Activated naive CD8-positive, alpha-beta T cell treated with anti-CD3 and anti-CD28 coated beads, Interleukin-2, amount 50 U/mL, for 16 hours (primary cell): Measurements from ENCODE around the gene ASIC3.
"Not testable (repeated sequence)": the region's sequence is repeated elsewhere in the genome, so short reads cannot be mapped to it uniquely, and the experiment has no call there.

Experiments used
- DNase-seq: peaks from one replicate; pipeline ENCODE4 v3.0.0-alpha.2; 2020; ENCODE audit warnings: low read depth, low spot score

The ASIC3 gene

DNA sequence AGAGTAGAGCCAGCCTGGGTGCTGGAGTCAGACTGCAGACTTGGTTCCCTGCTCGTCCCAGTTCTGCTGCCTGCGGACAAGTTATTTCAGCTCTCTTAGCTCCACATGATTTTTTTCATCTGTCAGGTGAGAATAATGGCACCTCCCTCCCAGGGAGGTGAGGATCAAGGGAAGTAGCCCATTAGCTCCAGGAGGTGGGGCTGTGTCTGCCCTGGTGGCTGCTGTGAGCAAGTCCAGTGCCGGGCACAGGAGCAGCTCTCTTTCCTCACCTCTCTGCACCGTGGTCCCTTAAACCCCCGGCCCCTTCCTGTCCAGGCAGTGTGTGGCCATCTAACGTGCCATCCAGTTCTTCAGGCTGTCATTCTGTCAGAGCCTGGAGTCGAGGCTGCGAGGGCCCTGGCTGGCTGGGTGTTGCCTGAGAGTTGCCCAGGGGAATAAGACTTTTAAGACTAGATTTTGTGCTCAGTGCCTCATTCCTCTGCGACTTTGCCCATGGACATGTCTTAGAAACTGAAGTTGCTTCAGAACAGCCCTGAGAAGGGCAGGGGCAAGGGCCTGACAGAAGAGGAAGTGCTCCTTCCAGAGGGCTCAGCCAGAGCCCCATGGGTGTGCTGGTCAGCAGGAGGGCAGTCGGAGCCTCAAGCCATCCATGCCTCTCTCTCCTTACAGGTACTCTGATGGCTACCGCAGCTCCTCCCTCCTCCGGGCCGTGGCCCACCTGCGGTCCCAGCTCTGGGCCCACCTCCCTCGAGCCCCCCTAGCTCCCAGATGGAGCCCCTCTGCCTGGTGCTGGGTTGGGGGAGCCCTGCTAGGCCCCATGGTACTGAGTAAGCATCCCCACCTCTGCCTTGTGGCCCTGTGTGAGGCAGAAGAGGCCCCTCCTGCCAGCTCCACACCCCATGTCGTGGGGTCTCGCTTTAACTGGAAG is 15.1 kb upstream of the ASIC3 start:
- DNase-seq: no peak

DNA sequence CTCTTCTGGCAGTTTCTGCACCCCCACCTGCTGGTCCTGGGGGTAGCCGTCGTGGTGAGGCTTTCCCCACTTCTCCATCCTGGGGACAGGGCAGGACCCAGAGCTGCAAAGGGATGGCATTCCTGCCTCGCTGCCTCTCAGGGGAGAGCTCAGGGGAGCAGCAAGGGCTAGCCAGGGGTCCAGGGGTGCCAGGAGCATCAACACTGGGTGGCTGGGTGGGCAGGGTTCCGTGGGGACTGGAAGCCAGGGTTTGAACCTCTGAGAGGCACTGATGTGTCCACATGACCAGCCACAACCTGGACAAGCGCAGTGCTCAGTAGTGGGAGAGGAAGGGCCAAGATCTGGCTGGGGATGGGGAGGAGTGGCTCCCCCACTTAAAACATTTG is 14.5 kb upstream of the ASIC3 start:
- no peak for DNase-seq

DNA sequence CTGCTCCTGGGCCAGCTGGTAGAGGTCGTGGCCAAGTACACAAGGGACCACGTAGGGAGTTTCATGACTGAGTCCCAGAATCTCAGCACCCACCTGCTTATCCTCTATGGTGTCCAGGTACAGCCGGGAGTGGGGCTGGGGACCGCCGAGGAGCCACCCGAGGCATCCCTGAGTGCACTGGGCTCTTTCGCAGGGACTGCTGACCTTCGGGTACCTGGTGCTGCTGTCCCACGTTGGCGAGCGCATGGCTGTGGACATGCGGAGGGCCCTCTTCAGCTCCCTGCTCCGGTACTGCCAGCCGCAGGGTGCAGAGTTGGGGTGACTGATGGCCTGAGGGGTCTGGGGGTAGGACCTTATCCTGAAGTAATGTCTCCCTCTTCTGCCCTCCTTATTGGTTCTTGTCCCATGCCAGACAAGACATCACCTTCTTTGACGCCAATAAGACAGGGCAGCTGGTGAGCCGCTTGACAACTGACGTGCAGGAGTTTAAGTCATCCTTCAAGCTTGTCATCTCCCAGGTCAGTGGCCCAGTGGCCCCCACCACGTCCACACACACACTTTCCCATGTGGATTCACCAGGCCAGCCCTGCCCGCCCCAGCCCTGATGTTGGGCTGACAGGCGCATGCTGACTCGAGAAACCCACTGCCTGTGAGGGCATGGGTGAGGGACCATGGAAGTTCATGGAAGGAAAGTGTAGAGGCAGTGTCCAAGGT is 13.9 kb upstream of the ASIC3 start:
- no peak for DNase-seq

DNA sequence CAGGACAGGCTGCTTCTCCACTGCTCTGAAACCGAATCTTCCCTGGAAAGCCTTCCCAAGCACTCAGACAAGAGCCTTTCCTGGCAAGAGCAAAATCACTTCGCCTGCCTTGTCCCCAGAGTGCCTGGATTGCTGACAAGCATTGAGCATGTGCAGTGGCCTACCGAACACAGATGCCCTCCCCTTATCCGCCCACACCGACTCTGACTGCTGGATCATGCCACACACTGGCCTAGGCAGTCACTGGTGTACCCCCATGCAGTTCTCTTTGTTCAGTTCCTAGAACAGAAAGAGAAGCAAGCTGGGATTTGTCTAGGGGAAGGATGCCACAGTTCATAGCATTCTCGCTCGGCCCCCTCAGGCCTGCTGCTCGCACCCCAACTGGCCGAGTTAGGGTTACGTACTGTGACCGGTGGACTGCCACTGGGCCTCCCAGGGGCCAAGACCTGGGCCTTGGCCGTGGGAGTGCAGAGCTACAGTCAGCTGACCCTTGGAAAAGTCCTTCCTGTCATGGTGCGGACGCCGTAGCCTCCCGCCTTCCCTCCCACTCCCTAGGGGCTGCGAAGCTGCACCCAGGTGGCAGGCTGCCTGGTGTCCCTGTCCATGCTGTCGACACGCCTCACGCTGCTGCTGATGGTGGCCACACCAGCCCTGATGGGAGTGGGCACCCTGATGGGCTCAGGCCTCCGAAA is 13.2 kb upstream of the ASIC3 start:
- DNase-seq: no peak

DNA sequence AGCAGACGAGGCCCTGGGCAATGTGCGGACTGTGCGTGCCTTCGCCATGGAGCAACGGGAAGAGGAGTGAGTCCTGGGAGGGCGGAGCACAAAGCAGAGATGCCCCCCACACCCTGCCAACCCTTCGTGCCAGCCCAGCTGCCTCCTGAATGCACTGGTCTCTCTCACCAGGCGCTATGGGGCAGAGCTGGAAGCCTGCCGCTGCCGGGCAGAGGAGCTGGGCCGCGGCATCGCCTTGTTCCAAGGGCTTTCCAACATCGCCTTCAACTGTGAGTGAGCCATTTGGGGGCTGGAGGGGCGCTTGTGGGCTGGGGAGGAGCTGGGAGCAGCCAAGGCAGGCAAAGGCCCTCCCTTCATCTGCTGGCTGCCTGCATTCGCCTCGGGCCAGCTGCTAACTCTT is 12.4 kb upstream of the ASIC3 start:
- no peak for DNase-seq

DNA sequence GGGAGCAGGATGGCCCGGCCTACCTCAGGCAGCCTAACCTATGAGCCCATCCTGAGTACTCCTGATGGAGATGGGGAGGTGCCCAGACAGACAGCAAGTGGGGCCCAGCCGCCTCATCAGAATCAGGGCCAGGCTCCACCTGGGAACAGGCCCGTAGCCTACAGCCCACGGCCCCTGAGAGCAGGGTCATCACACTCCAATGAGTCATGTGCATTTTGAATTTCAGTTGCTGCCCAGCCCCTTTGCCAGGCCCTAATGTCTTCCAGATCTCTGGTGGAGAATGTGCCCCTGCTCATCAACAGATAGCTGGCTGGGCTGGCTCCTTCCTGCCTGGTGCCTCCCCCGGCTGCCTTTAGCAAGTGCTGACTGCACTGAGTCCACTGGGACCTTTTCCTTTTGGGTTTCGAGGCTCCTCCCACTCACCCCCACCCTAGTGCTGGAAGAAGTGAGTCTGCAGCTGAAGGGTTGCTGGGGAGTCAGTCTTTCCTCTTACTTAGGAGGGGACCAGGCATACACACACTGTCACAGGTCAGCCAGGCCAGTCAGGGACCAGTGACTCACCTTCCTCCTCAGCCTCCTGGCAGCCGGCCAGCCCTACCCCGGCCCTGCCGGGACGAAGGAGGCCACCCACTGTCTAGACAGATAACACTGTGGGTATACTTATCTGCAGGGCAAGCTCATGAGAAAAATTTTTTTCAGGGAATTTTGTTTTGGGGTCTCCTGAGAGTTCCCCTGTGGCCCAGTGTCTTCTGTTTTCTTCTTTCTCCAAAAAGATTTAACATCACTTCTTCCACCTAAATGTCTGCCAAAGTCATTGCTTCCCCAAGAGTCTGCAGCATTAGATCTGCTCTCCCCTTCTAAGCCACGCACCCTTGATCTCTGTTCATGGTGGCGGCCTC is 9.1 kb upstream of the ASIC3 start:
- DNase-seq: peak; percentile 68

DNA sequence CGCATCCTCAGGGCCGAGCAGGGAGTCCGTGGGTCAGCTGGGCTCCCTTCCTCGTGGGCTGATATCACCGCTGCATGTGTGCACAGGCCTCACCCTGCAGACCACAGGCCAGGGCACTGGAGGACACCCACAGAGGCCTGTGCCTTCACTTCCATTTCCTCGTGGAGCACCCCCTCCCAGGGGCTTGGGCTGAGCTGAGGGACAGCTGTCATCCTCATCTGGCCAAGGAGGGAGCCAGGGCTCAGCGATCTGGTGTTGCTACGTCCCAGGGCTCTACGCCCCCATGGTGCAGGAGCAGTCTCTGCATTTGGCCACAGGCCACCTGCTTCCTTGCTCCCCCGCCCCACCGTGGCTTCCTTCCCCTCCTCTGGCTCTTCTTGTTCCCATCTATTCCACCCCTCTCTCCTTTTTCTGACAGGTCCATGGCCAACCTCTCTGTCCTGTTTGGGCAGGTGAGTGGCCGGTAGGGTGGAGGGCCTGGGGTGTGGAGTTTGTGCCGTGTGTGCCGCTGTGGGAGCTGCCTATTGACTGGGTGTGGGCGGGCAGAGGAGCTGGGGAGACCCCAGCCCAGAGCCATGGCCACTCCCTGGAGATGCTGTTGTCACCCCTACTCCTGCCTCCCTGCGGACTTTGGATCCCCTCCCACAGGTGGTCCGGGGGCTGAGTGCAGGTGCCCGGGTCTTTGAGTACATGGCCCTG is 8.3 kb upstream of the ASIC3 start:
- DNase-seq: no peak

DNA sequence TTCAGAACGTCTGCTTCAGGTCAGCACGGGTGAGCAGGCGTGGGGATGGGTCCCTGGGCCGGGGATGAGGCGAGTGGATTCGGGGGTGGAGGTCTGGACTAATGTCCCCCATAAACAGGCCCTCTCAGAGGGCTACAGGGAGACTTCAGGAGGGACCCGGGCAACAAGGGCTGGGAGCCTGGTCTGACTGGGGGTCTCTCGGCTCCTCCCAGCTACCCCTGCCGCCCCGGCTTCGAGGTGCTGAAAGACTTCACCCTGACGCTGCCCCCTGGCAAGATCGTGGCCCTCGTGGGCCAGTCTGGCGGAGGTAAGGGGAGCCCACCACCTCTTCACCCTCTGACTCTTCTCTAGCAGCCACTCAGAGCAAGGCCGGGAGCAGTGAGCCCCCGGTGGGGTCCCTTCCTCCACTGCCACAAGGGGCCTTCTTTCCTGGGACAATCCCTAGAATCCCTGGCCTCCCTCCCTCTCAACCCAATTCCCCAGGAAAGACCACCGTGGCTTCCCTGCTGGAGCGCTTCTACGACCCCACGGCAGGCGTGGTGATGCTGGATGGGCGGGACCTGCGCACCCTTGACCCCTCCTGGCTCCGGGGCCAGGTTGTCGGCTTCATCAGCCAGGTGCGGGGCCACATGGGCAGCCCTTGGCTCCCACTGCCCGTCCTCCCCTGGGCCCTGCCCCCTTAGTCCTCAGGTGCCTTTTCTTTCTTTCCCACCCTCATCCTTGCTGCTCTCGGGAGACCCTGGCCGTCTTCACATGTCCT is 7.5 kb upstream of the ASIC3 start:
- no peak for DNase-seq

DNA sequence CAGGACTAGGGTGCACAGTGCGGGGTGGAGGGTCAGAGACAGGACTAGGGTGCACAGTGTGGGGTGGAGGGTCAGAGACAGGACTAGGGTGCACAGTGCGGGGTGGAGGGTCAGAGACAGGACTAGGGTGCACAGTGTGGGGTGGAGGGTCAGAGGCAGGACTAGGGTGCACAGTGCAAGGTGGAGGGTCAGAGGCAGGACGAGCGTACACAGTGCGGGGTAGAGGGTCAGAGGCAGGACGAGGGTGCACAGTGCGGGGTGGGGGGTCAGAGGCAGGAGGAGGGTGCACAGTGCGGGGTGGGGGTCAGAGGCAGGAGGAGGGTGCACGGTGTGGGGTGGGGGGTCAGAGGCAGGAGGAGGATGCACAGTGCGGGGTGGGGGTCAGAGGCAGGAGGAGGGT is 4.9 kb upstream of the ASIC3 start:
- DNase-seq: not testable (repeated sequence)

DNA sequence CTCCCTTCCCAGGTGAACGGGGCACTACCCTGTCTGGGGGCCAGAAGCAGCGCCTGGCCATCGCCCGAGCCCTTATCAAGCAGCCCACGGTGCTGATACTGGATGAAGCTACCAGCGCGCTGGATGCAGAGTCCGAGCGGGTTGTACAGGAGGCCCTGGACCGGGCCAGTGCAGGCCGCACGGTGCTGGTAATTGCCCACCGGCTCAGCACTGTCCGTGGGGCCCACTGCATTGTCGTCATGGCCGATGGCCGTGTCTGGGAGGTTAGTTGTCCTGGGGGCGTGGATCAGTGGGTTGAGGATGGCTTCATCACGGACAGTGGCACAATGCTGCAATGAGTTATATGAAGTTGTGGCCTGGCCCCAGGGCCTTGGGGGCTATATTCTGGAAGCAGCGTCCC is 4.4 kb upstream of the ASIC3 start:
- no peak for DNase-seq

DNA sequence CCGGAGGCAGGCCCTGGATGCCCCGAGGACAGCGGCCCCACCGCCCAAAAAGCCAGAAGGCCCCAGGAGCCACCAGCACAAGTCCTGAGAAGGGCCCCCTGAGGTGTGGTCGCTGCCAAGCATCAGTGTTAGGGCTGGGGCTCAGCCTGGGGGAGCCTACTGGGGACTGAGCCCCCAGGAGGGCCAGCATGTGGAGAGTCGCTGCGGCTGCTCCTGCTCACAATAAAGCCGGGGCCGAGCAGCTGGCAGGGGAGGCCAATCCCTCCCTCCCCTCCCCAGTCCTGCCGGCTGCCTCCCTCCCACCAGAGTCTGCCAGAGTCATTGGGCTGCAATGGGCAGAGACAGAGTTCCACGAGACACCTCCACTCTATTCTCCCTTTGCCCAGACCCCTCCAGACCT is 3.1 kb upstream of the ASIC3 start:
- no peak for DNase-seq

DNA sequence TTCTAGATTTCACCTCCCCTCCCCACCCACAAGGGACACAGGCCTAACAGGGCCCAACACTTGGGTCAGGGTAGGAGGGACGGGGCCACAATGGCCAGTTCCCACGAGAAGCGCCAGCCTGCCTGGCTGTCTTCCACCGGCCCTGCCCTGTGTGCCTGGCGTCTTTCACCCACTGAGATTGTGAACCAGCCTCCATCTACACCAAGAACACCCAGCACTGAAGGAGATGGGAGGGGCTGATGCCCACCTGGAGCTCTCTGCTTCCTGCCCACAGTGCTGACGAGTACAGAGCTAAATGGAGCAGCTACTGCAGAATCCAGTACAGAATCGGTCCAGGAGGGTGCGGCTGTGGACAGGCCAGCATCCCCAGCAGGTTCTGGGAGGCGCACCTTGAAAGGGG is 2.4 kb upstream of the ASIC3 start:
- DNase-seq: no peak

DNA sequence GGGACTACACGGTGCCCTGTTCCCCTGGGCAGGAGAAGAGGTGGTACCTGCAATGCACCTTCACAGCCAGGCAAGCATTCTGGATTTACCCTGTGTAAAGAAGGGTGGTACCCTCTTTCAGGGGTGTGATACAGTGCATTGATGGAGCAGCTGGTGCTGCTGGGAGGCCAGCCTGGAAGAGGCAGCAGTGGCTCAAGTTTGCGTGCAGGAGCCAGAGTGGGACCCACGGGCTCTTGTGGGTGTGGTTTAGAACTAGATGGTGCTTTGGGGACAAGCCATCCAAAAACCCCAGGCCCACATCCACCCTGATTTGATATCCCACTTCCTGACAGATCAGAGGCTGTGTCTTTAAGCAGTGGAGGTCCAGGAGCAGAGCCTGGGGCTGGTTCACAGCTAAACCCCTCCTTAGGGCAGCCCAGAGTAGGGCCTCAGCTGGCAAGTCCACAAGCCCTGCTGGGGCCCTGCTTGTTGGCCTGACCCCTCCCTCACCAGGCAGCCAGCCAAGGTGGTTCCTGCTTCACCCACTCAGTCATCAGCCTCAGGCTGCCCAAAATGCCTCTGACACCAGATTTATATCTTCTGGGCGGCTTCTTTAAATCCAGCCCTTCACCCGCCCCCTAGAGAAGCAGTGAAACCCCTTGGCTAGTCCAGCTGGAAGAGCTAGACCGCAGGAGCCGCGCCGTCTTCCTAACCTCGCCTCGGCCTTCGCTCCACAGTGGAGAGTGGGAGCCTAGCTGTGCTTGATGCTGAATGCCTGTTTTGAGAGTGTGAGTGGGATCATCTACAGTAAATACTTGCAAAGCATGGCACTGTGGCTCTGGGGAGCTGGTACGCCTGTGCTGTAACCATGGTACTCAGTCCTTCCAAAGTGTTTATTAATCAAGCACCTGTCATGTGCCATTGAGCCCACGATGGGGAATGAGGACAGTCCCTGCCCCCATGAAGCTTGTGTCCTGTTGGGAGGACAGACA is 1.4 kb upstream of the ASIC3 start:
- no peak for DNase-seq

DNA sequence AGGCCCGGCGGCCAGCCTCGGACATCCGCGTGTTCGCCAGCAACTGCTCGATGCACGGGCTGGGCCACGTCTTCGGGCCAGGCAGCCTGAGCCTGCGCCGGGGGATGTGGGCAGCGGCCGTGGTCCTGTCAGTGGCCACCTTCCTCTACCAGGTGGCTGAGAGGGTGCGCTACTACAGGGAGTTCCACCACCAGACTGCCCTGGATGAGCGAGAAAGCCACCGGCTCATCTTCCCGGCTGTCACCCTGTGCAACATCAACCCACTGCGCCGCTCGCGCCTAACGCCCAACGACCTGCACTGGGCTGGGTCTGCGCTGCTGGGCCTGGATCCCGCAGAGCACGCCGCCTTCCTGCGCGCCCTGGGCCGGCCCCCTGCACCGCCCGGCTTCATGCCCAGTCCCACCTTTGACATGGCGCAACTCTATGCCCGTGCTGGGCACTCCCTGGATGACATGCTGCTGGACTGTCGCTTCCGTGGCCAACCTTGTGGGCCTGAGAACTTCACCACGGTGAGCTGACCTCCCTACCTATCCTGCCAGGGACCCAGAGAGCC is 656 bp downstream of the ASIC3 start:
- no peak for DNase-seq

DNA sequence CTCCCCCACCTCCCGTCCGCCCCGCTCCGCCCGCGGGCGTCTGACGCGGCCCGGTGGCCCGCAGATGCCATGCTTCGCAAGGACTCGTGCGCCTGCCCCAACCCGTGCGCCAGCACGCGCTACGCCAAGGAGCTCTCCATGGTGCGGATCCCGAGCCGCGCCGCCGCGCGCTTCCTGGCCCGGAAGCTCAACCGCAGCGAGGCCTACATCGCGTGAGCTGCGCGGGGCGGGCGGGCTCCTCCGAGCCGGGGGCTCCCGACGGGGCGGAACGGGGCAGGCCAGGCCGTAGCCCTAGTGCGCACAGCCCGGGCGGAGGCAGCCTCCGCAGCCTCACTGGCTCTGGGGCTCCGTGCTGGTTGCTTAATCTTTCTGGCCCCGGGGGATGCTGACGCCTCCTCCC is 2.8 kb downstream of the ASIC3 start:
- peak; percentile 25 for DNase-seq

DNA sequence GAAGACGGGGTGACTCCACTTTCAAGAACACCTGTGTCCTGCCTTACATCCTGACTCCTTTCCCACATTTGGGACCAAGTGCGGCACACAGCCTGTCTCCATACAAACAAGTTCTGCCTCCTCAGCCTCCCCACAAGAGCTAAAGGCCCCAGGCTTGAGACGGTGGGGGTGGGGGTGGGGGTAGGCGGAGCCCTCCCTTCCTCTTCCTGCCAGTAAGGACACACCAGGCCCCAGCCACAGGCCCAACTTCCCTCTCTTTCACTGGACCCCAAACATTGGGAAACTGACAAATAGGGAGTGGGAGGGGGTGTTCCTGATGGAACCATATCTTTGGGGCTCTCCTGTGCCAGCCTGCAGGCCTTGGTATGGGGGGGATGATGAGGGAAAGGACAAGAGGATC is 4.8 kb downstream of the ASIC3 start:
- DNase-seq: no peak

DNA sequence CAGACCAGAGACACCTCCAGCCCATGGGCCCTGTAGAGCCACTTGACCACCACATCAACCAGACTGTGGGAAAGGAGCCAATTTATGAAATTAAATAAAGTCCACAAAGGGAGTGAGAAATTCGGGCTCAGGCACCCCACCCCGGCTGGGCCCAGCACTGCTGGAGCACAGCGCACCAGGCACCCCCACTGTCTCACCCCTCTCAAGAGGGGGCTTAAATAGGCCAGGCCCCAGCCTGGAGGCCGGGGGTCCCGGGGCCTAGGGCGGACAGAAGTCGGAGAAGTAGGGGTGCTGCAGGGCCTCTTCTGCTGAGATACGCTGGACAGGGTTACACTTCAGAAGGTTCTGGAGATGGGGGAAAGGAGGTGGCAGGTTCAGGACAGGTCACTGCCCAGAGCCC is 5.4 kb downstream of the ASIC3 start:
- DNase-seq: no peak

DNA sequence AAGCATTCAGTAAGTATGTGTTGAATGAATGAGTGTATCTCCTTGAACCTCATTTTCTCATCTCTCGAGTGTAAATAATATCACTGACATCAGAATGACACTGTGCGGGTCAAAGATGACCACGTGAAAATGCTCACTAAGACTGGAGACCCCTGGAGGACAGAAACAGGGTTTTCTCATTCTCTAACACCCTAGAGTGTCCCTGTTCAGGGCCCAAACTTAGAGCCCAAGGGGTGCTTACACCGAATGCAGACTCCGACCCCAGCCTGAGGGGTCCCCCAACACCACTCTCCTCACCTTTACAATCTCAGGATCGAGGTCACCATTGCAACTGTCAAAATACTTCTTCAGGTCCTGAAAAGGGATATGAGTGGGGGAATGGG is 7.9 kb downstream of the ASIC3 start:
- no peak for DNase-seq
